Panc1 (cell line): Measurements from ENCODE around the gene STXBP5. TPM values are rescaled to one million over a fixed set of nuclear protein-coding genes. Genes with fewer than 3 reads are reported as not detected.

Source experiments
- ATAC-seq: fragments of 200-7000 bp; cut with Tn5 transposase; 2 replicates; pipeline ENCODE4 v1.9.1; 2020; ENCODE audit warnings: mild to moderate bottlenecking, moderate library complexity
- BruUV-seq: library from RNA; stranded (reverse); fragments of 400-500 nt; replicated peaks from 2 replicates; lab custom pipeline; 2021; lab: Mats Ljungman, UMichigan
- CTCF ChIA-PET: fragments of 300-600 bp; sonication (Branson Sonifier 250); formaldehyde crosslinking; loops from one replicate; lab custom pipeline; 2022; ENCODE audit warnings: antibody characterized with exemption; lab: Charles Lee
- POLR2A ChIA-PET: fragments of 300-600 bp; sonication (Branson Sonifier 250); formaldehyde crosslinking; loops from one replicate; lab custom pipeline; 2022; ENCODE audit warnings: antibody characterized with exemption; lab: Charles Lee
- DNase-seq: peaks from one replicate; pipeline ENCODE4 v3.0.0-alpha.2; 2010; ENCODE audit warnings: low read depth, low spot score
- H3K27ac ChIP-seq: 2 replicates; pipeline ENCODE4 v1.5.1; 2011; ENCODE audit warnings: mild to moderate bottlenecking, low read length, inconsistent platforms
- H3K27me3 ChIP-seq: fragments of 200-500 bp; sonication (Bioruptor generic); 2 replicates; pipeline ENCODE4 v1.6.0; 2014; ENCODE audit warnings: low read length, inconsistent platforms; ENCODE audit not compliant: control insufficient read depth, insufficient read depth
- H3K36me3 ChIP-seq: fragments of 200-500 bp; sonication (Bioruptor generic); 2 replicates; pipeline ENCODE4 v1.5.1; 2014; ENCODE audit warnings: inconsistent platforms, mild to moderate bottlenecking, low read length, moderate library complexity; ENCODE audit not compliant: control insufficient read depth, insufficient read depth
- H3K4me1 ChIP-seq: 2 replicates; pipeline ENCODE4 v1.5.1; 2011; ENCODE audit warnings: inconsistent platforms, mild to moderate bottlenecking, low read length, moderate library complexity; ENCODE audit not compliant: control insufficient read depth, insufficient read depth
- H3K4me3 ChIP-seq, 2 experiments: 2 replicates each; pipeline ENCODE4 v1.5.1; 2011 to 2012; ENCODE audit warnings: low read depth in 2 of 2, low read length in 2 of 2, mild to moderate bottlenecking in 2 of 2, inconsistent platforms in 1 of 2, moderate library complexity in 1 of 2
- H3K9me3 ChIP-seq: fragments of 200-500 bp; sonication (Bioruptor generic); 2 replicates; pipeline ENCODE4 v1.5.1; 2014; ENCODE audit warnings: low read depth, mild to moderate bottlenecking, inconsistent platforms, low read length, moderate library complexity; ENCODE audit not compliant: control insufficient read depth, insufficient read depth
- CTCF ChIP-seq: fragments of 450-650 bp; IDR thresholded peaks from 2 replicates; pipeline ENCODE4 v1.5.1; 2017; ENCODE audit warnings: mild to moderate bottlenecking
- POLR2AphosphoS5 ChIP-seq: IDR thresholded peaks from 2 replicates; pipeline ENCODE4 v1.6.1; 2012; ENCODE audit warnings: mild to moderate bottlenecking, low read depth, low read length, moderate library complexity
- REST ChIP-seq, 2 experiments: IDR thresholded peaks; 2 replicates each; pipeline ENCODE4 v1.6.1; 2011 to 2012; ENCODE audit warnings: low read depth in 2 of 2, control low read depth in 1 of 2, low read length in 1 of 2, mild to moderate bottlenecking in 1 of 2, moderate library complexity in 1 of 2; ENCODE audit not compliant: insufficient read depth in 1 of 2
- SIN3A ChIP-seq: IDR thresholded peaks from 2 replicates; pipeline ENCODE4 v1.6.1; 2012; ENCODE audit warnings: low read depth, mild to moderate bottlenecking, low read length, moderate library complexity, borderline replicate concordance; ENCODE audit not compliant: insufficient read depth
- TCF7L2 ChIP-seq: IDR thresholded peaks from 2 replicates; pipeline ENCODE4 v1.6.1; 2011; ENCODE audit warnings: mild to moderate bottlenecking, low read depth, low read length, inconsistent platforms
- in situ Hi-C: cut with HindIII; loops from 2 replicates; pipeline ENCODE4 v1.10.0; 2016; ENCODE audit warnings: low sequenced_read_pairs, low pct_unique_long_range_greater_than_20kb
- intact Hi-C: fragments of 100-400 bp; cut with micrococcal nuclease; formaldehyde crosslinking; loops from one replicate; pipeline ENCODE4 v1.10.0; 2022; ENCODE audit not compliant: unreplicated experiment
- total RNA-seq: library from RNA; stranded (reverse); gene quantifications from one replicate; pipeline ENCODE4 v1.2.1, GENCODE V29; 2021; ENCODE audit not compliant: unreplicated experiment

Gene STXBP5
- total RNA-seq, 1 experiment from 2014 or later = 77.8 TPM

DNA sequence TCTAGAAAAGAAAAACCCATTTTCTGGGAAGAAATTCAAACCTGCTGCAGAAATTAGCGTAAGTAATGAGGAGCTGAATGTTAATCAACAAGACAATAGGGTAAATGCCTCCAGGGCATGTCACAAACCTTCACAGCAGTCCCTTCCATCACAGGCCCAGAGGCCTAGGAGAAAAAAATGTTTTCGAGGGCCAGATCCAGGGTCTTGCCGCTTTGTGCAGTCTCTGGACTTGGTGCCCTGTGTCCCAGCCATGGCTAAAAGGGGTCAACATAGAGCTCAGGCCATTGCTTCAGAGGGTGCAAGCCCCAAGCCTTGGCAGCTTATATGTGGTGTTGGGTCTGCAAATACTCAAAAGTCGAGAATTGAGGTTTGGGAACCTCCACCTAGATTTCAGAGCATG lies 99.8 kb downstream of the STXBP5 start:
- CTCF ChIA-PET = no interaction called here
- peaks cover 2% of the 10 kb centered on the region; the same call in 1 of the 2 replicates for H3K36me3 ChIP-seq
- POLR2A ChIA-PET = no interaction called here
- no peak overlapping the region for H3K27ac ChIP-seq
- intact Hi-C loops (no loop called here), in situ Hi-C loops (no loop called here)
- no peak for DNase-seq
- no peak overlapping the region for H3K4me3 ChIP-seq
- H3K27me3 ChIP-seq = no peaks in the 10 kb centered on the region
- TF ChIP-seq SIN3A (no peak), REST (IDR thresholded peaks at IDR 0.05; ENCODE audit: insufficient read depth in 1 of 2, low read depth in 2 of 2, low read length in 1 of 2) (no peak), TCF7L2 (no peak)
- no peaks in the 10 kb centered on the region for H3K4me1 ChIP-seq
- no TSS peak for BruUV-seq
- ATAC-seq = no peak
- H3K9me3 ChIP-seq = 0 out of 2 replicates have a peak, but pooled peaks cover 3% of the 10 kb centered on the region

- TF ChIP-seq SIN3A (no peak), CTCF (no peak), REST (IDR thresholded peaks at IDR 0.05; ENCODE audit: insufficient read depth in 1 of 2, low read depth in 2 of 2, low read length in 1 of 2) (no peak), POLR2AphosphoS5 (no peak), TCF7L2 (no peak)
- H3K9me3 ChIP-seq = no peaks in the 10 kb centered on the region
- POLR2A ChIA-PET = no interaction called here
- ATAC-seq (no peak), DNase-seq (no peak)
- in situ Hi-C loops = no loop called here
- no peak overlapping the region for H3K4me3 ChIP-seq
- CTCF ChIA-PET = no interaction called here
- H3K27ac ChIP-seq = no peak overlapping the region
- intact Hi-C loops = no loop called here
- no TSS peak for BruUV-seq
- no peaks in the 10 kb centered on the region for H3K27me3 ChIP-seq
- H3K36me3 ChIP-seq = peaks cover 34% of the 10 kb centered on the region
- H3K4me1 ChIP-seq = no peaks in the 10 kb centered on the region
These were observed 106.3 kb downstream of the STXBP5 start for GRCh38 chr6:147310521-147310920.
